ENCODE data around the gene MIS12. TPM values are rescaled to one million over a fixed set of nuclear protein-coding genes. Genes with fewer than 3 reads are reported as not detected.
A peak's percentile ranks its signal among the peaks of the same experiment; 100 is the strongest.

MIS12 gene
- total RNA-seq, 6 experiments from 2014 or later = 7.1 to 9.4 (median 8.7) TPM

- intact Hi-C loops (cut with DNase I) = no loop called here
- WGBS (ENCODE audit: insufficient coverage, low coverage, low lambda C conversion rate, missing lambda C conversion rate) = 54% methylated on average over 4 of the region's 4 CpGs
- Histone ChIP-seq H3K36me3 (peaks cover 0 to 5% (median 0%) of the 10 kb centered on the region in 4 donors), H3K27ac (no peak overlapping the region), H3K27me3 (no peaks in the 10 kb centered on the region), H3K4me3 (no peak overlapping the region), H3K4me1 (peaks cover 0 to 36% (median 17%) of the 10 kb centered on the region in 4 donors), H3K9me3 (no peaks in the 10 kb centered on the region)
- ATAC-seq (no peak), DNase-seq (no peak)
- TF ChIP-seq CTCF (IDR thresholded peaks at IDR 0.05) = no peak
- no peak for TF ChIP-seq POLR2A (IDR thresholded peaks at IDR 0.05)
Measured at GRCh38 chr17:5466295-5466694, 20.1 kb upstream of the MIS12 start.

GRCh38 chr17:5467416-5467815, 18.9 kb upstream of the MIS12 start:
- Histone ChIP-seq H3K9me3 (no peaks in the 10 kb centered on the region), H3K27ac (no peak overlapping the region), H3K36me3 (peaks cover 0 to 10% (median 6%) of the 10 kb centered on the region in 4 donors), H3K27me3 (no peaks in the 10 kb centered on the region), H3K4me3 (peak overlapping the region; percentile 90 to 99 (median 94)), H3K4me1 (peaks cover 0 to 36% (median 17%) of the 10 kb centered on the region in 4 donors)
- WGBS (ENCODE audit: insufficient coverage, low coverage, low lambda C conversion rate, missing lambda C conversion rate) = 9% methylated on average over 7 of the region's 8 CpGs
- DNase-seq (no peak), ATAC-seq (no peak)
- TF ChIP-seq CTCF (IDR thresholded peaks at IDR 0.05) (no peak), POLR2A (IDR thresholded peaks at IDR 0.05) (no peak)
- intact Hi-C loops (cut with DNase I) = no loop called here

- DNase-seq (no peak), ATAC-seq (peak; percentile 12 to 26 (median 20))
- intact Hi-C loops (cut with DNase I) = no loop called here
- Histone ChIP-seq H3K36me3 (peaks cover 0 to 11% (median 6%) of the 10 kb centered on the region in 4 donors), H3K27ac (peak overlapping the region in 2 of 3 donors; percentile 72 to 77), H3K9me3 (no peaks in the 10 kb centered on the region), H3K4me1 (peaks cover 0 to 36% (median 17%) of the 10 kb centered on the region in 4 donors), H3K4me3 (peak overlapping the region; percentile 90 to 99 (median 94)), H3K27me3 (no peaks in the 10 kb centered on the region)
- TF ChIP-seq POLR2A (IDR thresholded peaks at IDR 0.05) (no peak), CTCF (IDR thresholded peaks at IDR 0.05) (no peak)
- 0% methylated on average over 13 of the region's 17 CpGs for WGBS (ENCODE audit: insufficient coverage, low coverage, low lambda C conversion rate, missing lambda C conversion rate)
Measured at GRCh38 chr17:5468075-5468473, 18.3 kb upstream of the MIS12 start.

GRCh38 chr17:5472511-5472910, 13.9 kb upstream of the MIS12 start:
- H3K4me3 ChIP-seq = no peak overlapping the region
- TF ChIP-seq POLR2A (IDR thresholded peaks at IDR 0.05) (no peak), CTCF (IDR thresholded peaks at IDR 0.05) (no peak)
- no peaks in the 10 kb centered on the region for H3K4me1 ChIP-seq
- H3K27ac ChIP-seq = no peak overlapping the region
- peaks cover 5 to 53% (median 15%) of the 10 kb centered on the region in 4 donors for H3K36me3 ChIP-seq
- WGBS (ENCODE audit: insufficient coverage, low coverage, low lambda C conversion rate, missing lambda C conversion rate) = 81% methylated on average over 3 of the region's 3 CpGs
- DNase-seq (no peak), ATAC-seq (no peak)
- intact Hi-C loops (cut with DNase I) = no loop called here
- no peaks in the 10 kb centered on the region for H3K9me3 ChIP-seq
- no peaks in the 10 kb centered on the region for H3K27me3 ChIP-seq

GRCh38 chr17:5473906-5474305, 12.5 kb upstream of the MIS12 start:
- DNase-seq = no peak
- no peak overlapping the region for H3K4me3 ChIP-seq
- H3K27me3 ChIP-seq = no peaks in the 10 kb centered on the region
- intact Hi-C loops (cut with DNase I) = no loop called here
- no peak for ATAC-seq
- TF ChIP-seq POLR2A (IDR thresholded peaks at IDR 0.05) (no peak), CTCF (IDR thresholded peaks at IDR 0.05) (no peak)
- 100% methylated on average over 2 of the region's 2 CpGs for WGBS (ENCODE audit: insufficient coverage, low coverage, low lambda C conversion rate, missing lambda C conversion rate)
- no peaks in the 10 kb centered on the region for H3K4me1 ChIP-seq
- H3K9me3 ChIP-seq = no peaks in the 10 kb centered on the region
- H3K36me3 ChIP-seq = peaks cover 9 to 67% (median 25%) of the 10 kb centered on the region in 4 donors
- H3K27ac ChIP-seq = no peak overlapping the region
